GM19467 (cell line): ENCODE measurements around the gene GPR142.

Experiments used
- ATAC-seq: cut with Tn5 transposase; IDR thresholded peaks from one replicate; pipeline ENCODE4 v1.9.1; 2021; ENCODE audit warnings: mild to moderate bottlenecking, moderate library complexity; ENCODE audit not compliant: unreplicated experiment

The GPR142 gene

GRCh38 chr17:74368341-74369081, 1.2 kb downstream of the GPR142 start:
- no peak for ATAC-seq

DNA sequence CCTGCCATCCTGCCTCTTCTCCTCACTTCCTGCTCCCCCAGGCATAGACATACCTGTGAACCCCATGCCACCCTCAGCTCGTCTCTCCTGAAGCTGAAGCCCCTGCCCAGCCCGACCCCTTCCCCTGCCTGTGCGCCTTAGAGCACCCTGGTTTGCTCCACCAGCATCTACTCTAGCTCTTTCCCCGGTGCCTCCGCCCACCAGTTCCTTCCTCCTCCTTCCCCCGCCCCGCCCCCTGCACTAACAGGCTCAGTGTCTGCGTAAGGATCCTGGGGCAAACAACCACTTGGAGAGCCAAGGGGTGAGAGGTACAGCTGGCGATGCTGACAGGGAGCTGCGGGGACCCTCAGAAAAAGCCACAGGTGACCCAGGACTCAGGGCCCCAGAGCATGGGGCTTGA, 1.9 kb downstream of the GPR142 start:
- ATAC-seq = no peak

DNA sequence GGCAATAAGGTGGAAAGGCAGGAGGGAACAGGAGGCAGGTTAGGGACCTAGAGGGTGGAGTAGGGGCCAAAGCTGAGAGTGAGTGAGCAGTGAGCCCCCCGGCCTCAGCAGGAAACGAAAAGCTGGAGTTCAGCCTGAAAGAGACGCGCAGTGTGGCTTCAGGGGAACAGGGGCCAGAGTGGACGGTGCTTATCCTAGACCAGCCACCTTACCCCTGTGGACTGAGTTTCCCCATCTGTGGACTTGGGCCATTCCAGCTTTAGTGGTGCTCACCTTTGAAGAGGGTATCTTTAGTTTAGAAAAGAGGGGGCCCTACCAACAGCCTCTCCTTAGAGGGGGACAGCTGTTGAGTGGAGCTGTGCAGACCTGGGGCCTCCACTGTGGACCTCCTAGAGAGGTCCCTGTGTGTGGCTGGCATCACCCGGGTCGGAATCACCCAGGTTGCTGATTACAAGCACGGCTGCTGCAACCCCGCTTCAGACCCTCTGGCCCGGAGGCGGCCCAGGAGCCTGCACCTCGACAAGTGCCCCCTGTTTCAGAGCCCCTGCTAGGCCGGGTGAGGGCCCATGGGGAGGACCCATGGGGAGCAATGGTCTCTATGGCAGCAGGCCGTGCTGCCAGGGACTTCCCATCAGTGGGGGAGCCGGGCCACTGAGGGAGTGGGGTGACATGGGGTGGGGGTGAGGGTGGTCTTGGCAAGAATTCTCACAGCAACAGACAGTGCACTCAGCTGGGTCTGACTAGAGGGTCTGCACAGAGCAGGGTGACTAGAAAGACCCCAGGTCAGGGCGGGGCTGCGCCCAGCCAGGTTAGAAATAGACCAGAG, 2.6 kb downstream of the GPR142 start:
- no peak for ATAC-seq

- no peak for ATAC-seq
These were observed 4.4 kb downstream of the GPR142 start for GRCh38 chr17:74371653-74372147.

DNA sequence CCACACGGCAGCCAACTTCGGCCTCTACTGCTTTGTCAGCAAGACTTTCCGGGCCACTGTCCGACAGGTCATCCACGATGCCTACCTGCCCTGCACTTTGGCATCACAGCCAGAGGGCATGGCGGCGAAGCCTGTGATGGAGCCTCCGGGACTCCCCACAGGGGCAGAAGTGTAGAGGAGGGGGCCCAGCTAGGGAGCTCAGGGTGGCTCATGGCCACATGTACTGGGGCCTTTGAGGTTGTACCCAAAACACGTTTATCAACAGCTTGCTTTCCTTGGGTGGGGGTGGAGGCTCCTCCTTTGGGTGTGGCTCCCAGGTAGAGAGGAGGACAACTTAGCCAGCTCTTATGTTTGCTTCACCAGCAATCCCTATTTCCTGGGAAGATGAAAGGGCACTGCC, 5.1 kb downstream of the GPR142 start:
- ATAC-seq = no peak

DNA sequence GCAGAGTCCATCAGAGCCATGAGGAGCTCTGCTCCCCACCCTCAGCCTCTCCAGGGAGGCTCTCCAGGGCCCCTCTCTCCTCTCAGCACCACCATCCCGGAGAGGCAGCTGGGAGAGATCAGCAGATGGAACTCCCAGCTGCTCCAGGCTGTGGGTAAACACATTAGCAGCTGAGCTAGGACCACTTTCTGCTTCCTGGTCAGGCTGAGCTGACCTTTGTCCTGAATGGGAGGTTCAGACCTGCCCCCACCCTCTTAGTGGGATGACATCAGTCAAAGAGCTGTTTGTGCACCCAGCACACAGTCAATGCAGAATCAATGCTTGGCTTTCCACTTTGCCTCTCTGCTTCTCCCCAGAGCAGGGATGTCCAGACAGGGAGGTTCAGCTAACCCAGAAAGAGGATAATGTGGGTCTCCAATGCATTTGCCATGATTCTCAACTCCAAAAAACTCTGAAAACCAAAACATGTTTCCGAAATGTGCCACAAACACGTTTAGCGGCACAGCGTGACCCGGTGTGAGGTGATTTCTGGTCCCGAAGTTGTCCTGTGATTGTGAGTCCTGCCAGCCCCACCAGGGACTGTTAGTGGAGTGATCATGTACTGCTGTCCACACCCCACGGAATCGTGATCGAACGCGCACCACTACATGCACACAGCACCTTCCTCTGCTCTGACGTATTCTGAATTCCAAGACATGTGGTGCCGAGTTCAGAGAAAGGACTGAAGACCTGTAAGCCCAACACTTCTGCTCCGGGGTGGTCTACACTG, 6.7 kb downstream of the GPR142 start:
- no peak for ATAC-seq

GRCh38 chr17:74374858-74375257, 7.6 kb downstream of the GPR142 start:
- ATAC-seq = no peak

DNA sequence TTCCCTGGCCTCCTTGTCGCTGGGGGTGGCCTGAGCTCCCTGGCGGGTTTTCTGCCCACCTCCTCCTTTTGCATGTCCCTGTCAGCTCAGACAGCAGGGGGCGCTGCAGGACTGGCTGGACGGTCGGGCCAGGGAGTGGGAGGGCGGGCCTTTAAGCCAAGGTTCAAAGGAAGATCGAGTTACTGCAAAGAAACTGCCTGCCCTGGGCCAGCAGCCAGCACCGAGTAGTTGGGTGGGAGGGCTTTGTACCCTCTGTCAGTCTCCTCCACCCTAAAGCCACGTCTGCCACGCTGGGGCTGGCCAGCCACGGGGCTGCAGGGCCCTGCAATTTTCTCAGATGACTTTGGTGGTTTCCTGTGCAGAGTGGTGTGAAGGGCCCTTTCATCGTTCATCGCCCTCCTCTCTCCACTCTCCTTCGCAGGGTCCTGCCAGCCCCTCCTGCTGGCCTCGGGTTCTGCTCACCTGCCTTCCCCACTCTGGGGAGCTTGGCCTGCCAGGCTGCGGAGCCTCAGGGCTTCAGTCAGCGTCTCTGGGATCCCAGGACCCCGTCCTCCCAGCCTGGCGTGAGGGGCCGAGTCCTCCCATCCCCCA, 12.3 kb downstream of the GPR142 start:
- ATAC-seq = no peak

GRCh38 chr17:74380086-74380958, 13.0 kb downstream of the GPR142 start:
- ATAC-seq = no peak

GRCh38 chr17:74380959-74381808, 13.9 kb downstream of the GPR142 start:
- no peak for ATAC-seq

DNA sequence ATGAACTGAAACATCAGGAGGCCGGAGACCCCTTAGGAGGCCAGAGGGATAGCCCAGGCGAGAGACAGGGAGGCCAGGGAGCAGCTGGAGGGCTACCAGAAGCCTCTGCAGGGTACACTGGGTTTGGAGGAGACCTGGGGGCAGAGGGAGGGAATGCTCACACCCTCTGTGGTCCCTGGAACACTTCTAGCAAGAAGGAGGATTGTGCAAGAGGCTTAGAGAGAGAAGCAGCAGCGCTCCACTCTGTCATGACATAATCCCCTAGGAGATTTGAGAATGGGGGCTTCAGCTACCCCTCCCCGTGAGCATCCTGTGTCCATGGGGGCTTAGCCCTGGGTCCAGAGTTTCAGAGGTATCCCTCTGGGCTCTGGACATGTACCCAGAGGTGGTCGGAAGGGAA, 15.8 kb downstream of the GPR142 start:
- ATAC-seq = no peak

DNA sequence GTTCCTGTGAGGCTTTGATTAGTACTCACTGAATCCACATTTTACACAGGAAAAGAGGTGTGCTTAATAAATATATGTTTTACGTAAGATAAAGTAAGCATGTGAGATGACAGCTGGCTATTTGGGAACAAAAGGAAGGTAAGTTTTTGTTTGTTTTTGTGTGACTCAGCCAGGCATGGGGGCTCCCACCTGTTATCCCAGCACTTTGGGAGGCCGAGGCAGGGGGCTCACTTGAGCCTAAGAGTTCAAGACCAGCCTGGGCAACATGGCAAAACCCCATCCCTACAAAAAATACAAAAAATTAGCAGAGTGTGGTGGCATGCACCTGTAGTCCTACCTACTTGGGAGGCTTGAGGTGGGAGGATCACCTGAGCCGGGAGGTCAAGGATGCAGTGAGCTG, 17.9 kb downstream of the GPR142 start:
- ATAC-seq = no peak

GRCh38 chr17:74386386-74386785, 19.1 kb downstream of the GPR142 start:
- no peak for ATAC-seq

DNA sequence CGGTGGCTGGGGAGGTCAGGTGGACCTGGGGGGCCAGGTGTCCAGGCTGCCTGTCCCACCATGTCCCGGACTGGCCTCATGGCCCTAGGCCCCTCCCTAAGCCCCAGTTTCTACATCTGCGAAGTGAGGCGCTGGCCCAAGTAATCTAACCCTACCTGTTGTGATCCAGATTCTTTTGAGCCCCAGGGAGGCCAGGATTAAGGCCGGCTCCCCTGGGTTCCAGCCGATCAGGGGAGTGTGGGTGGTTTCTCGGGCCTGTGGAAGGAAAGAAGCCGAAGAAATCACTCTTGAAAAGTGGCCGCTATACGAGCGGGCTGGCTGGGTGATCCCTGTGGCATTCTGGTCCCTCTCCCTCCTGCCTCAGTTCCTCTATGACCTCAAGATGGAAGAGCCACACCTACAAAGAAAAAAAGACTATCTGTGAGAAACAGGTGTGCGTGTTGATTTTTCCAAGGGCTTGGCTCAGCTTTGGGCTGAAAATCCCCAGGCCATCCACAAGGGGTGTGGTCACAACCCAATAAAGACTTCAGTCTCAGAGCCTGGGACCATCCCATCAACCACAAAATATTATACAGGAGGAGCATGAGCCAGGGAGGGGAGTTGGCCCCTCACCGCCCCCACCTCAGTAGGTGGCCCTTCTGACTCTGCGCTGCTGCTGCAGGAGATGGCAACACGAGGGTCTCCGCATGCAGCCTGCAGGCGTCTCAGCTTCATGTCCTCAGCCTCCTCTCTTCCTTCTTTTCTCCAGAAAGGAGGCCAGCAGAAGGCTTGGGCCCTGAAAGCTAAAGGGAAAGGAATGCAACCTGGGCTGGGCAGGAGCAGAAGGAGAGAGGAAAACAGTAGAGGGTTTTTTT, 20.3 kb downstream of the GPR142 start:
- ATAC-seq = no peak

- no peak for ATAC-seq
These were observed 21.9 kb downstream of the GPR142 start for GRCh38 chr17:74389084-74389753.

DNA sequence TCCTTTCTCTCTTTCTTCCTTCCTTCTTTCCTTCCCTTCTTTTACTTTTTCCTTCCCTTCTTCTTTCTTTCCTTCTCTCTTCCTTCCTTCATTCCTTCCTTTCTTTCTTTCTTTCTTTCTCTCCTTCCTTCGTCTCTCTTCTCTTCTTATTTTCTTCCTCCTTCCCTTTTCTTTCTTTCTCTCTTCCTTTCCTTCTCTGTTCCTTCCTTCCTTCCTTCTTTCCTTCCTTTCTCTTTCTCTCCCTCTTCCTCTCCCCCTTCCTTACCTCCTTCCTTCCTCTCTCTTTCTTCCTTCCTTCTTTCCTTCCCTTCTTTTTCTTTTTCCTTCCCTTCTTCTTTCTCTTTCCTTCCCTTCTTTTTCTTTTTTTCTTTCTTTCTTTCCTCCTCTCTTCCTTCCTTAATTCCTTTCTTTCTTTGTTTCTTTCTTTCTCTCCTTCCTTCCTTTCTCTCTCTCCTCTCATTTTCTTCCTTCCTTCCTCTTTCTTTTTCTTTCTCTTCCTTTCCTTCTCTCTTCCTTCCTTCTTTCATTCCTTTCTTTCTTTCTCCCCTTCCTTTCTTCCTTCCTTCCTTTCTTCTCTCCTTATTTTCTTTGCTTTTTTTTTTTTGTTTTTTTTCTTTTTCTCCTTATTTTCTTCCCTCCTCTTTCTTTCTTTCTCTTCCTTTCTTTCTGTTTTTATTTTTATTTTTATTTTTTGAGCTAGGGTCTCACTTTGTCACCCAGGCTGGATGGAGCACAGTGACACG, 22.8 kb downstream of the GPR142 start:
- no peak for ATAC-seq
